ENCODE results near the gene ZBTB49. TPM values are rescaled to one million over a fixed set of nuclear protein-coding genes. Genes with fewer than 3 reads are reported as not detected.
A peak's percentile ranks its signal among the peaks of the same experiment; 100 is the strongest.

Gene ZBTB49
- total and polyA plus RNA-seq, 8 donors: 4.8 to 13.5 (median 9.7) TPM

- no peak for DNase-seq
- no peak overlapping the region for H3K27ac ChIP-seq
- no peaks in the 10 kb centered on the region for H3K36me3 ChIP-seq
- H3K4me3 ChIP-seq: no peak overlapping the region
- intact Hi-C loops (cut with DNase I): no loop called here
- no peak for TF ChIP-seq CTCF (IDR thresholded peaks at IDR 0.05)
- no peaks in the 10 kb centered on the region for H3K4me1 ChIP-seq
- no peaks in the 10 kb centered on the region for H3K9me3 ChIP-seq
- no peaks in the 10 kb centered on the region for H3K27me3 ChIP-seq
- ATAC-seq: no peak
These were observed 38.8 kb downstream of the ZBTB49 start for GRCh38 chr4:4328840-4329239.

DNA sequence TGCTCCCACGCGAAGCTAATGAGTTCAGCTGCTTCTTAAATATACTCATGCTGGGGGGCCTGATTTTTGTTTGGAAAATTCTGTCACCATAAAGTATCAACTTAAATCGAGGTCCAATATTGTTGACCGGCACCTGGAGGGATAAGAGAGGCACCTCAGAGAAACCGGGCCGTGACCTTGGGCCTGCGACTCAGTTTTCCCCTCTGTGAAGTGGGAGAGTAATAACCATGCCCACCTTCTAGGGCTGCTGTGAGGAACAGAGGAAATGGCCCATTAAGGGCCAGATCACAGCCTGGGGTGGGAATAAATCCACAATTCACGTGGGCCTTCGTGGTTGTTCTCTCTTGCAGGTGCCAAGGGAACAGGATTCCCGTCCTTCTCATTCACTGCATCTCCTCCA, 39.4 kb downstream of the ZBTB49 start:
- Histone ChIP-seq H3K27ac (no peak overlapping the region), H3K9me3 (no peaks in the 10 kb centered on the region), H3K36me3 (no peaks in the 10 kb centered on the region), H3K4me3 (no peak overlapping the region), H3K27me3 (no peaks in the 10 kb centered on the region), H3K4me1 (no peaks in the 10 kb centered on the region)
- DNase-seq (no peak), ATAC-seq (no peak)
- TF ChIP-seq CTCF (IDR thresholded peaks at IDR 0.05): no peak
- intact Hi-C loops (cut with DNase I): no loop called here

GRCh38 chr4:4330794-4331193, 40.7 kb downstream of the ZBTB49 start:
- intact Hi-C loops (cut with DNase I): loop anchor here in 1 of 2 donors (5.0 kb wide), 1 partner anchor 78 kb away; no protein-coding TSS in a partner anchor
- Histone ChIP-seq H3K27ac (no peak overlapping the region), H3K36me3 (no peaks in the 10 kb centered on the region), H3K9me3 (no peaks in the 10 kb centered on the region), H3K4me1 (no peaks in the 10 kb centered on the region), H3K27me3 (no peaks in the 10 kb centered on the region), H3K4me3 (no peak overlapping the region)
- ATAC-seq (no peak), DNase-seq (no peak)
- TF ChIP-seq CTCF (IDR thresholded peaks at IDR 0.05): no peak

GRCh38 chr4:4332529-4332928, 42.5 kb downstream of the ZBTB49 start:
- Histone ChIP-seq H3K4me1 (no peaks in the 10 kb centered on the region), H3K27me3 (no peaks in the 10 kb centered on the region), H3K4me3 (no peak overlapping the region), H3K9me3 (no peaks in the 10 kb centered on the region), H3K27ac (no peak overlapping the region), H3K36me3 (no peaks in the 10 kb centered on the region)
- intact Hi-C loops (cut with DNase I): loop anchor here in 1 of 2 donors (5.0 kb wide), 1 partner anchor 80 kb away; no protein-coding TSS in a partner anchor
- no peak for DNase-seq
- TF ChIP-seq CTCF (IDR thresholded peaks at IDR 0.05): no peak
- no peak for ATAC-seq

DNA sequence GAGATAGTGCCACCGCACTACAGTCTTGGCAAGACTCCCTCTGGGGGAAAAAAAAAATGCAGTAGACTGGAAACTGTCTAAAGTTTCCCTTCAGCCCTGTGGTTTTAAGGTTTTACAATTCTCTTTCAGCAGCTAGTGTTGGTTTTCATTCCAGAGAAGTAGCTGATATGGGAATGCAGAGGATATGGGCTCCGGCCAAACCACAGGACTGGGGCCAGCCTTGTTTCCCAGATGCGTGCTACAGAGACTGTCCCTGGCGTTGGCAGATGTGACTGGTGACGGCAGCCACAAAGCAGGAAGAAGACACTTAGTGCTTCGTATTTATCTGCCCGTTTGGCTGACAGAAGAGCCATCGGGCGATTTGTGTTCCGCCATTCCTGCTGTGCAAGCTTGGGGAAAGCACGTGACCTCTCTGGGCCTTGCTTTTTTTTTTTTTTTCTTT, 43.2 kb downstream of the ZBTB49 start:
- Histone ChIP-seq H3K9me3 (no peaks in the 10 kb centered on the region), H3K27me3 (peaks cover 0 to 3% of the 10 kb centered on the region in 2 donors), H3K4me3 (no peak overlapping the region), H3K27ac (no peak overlapping the region), H3K4me1 (no peaks in the 10 kb centered on the region), H3K36me3 (no peaks in the 10 kb centered on the region)
- peak in 1 of 4 donors; percentile 42 for DNase-seq
- ATAC-seq: peak; percentile 22
- TF ChIP-seq CTCF (IDR thresholded peaks at IDR 0.05): no peak
- intact Hi-C loops (cut with DNase I): loop anchor here in 1 of 2 donors (5.0 kb wide), 1 partner anchor 81 kb away; no protein-coding TSS in a partner anchor
